Measurements from ENCODE around the gene MBD3L5.

Gene MBD3L5

DNA sequence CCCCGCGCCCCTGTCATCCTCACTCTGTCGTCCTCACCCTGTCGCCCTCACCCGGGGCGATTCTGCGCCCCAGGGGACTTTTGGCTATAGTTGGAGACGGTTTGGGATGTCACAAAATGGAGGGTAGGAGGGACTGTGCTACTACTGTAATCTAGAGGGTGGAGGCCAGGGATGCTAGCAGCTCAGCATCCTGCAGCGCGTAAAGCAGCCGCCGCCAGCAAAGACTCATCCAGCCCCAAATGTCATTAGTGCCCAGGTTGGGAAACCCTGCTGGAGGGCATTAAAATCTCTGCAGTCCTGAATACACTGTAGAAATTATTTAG, 39.5 kb downstream of the MBD3L5 start:
- peak; percentile 21 for DNase-seq (ENCODE audit: low read depth)
- TF ChIP-seq, protein P1, sequence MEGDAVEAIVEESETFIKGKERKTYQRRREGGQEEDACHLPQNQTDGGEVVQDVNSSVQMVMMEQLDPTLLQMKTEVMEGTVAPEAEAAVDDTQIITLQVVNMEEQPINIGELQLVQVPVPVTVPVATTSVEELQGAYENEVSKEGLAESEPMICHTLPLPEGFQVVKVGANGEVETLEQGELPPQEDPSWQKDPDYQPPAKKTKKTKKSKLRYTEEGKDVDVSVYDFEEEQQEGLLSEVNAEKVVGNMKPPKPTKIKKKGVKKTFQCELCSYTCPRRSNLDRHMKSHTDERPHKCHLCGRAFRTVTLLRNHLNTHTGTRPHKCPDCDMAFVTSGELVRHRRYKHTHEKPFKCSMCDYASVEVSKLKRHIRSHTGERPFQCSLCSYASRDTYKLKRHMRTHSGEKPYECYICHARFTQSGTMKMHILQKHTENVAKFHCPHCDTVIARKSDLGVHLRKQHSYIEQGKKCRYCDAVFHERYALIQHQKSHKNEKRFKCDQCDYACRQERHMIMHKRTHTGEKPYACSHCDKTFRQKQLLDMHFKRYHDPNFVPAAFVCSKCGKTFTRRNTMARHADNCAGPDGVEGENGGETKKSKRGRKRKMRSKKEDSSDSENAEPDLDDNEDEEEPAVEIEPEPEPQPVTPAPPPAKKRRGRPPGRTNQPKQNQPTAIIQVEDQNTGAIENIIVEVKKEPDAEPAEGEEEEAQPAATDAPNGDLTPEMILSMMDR (conservative IDR thresholded peaks at IDR 0.05; ENCODE audit: low read depth, low read length) = no peak
- peak overlapping the region; percentile 92 for H3K4me3 ChIP-seq (ENCODE audit: low read depth, low read length)

DNA sequence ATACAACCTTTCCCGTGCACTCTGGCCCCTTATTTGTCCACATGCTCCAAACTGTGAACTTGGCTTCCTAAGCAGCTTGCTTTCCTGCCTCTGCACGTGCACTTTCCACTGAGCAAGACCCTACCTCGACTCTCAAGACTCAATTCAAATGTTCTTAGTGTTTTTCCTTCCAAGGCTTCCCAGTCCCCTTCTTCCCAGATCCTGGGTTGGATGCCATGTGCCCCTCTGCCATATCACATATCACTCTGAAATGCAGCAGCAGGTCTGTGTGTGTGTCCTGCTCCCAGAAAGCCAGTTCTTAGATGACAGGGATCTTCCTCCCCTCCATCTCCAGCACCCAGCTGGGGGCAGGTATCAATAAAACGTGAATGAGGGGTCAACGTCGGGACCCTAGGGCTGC, 42.2 kb downstream of the MBD3L5 start:
- DNase-seq (ENCODE audit: low read depth) = no peak
- TF ChIP-seq, protein P1 (conservative IDR thresholded peaks at IDR 0.05; ENCODE audit: low read depth, low read length) = no peak
- no peak overlapping the region for H3K4me3 ChIP-seq (ENCODE audit: low read depth, low read length)

DNA sequence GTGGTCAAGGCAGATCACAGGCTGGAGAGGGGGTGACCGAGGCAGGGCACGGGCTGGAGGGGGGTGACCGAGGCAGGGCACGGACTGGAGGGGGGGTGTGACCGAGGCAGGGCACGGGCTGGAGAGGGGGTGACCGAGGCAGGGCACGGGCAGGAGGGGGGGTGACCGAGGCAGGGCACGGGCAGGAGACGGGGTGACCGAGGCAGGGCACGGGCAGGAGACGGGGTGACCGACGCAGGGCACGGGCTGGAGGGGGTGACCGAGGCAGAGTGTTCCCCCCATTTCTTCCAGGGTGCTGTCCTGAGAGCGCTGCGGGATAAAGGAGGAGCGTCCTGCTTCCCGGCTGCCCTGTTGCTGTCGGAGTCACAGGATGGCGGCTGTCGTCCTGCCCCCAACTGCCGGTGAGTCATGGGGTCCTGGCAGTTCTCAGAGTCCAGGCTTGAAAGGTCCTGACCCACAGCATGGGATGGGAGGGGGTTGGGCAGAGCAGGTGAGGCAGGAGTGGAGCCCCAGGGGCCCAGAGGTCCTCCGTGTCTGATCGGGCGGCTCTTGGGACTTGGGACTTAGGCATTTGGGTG, 44.4 kb downstream of the MBD3L5 start:
- no peak overlapping the region for H3K4me3 ChIP-seq (ENCODE audit: low read depth, low read length)
- TF ChIP-seq, protein P1 (conservative IDR thresholded peaks at IDR 0.05; ENCODE audit: low read depth, low read length) = no peak
- no peak for DNase-seq (ENCODE audit: low read depth)

DNA sequence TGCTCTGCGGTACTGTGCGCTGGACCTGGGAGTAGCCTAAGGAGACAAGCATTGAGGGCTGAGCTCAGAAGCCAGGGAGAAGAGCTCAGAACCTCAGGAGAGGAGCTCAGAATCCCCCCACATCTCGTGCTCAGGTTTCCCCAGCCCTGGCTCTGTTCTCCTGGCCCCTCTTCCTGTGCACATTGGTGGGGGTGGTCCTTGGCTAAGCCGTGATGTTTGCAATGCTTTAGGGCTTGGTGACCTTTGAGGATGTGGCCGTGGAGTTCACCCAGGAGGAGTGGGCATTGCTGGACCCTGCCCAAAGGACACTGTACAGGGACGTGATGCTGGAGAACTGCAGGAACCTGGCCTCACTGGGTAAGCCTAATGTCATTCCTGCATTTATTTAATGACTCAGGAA, 45.8 kb downstream of the MBD3L5 start:
- TF ChIP-seq, protein P1 (conservative IDR thresholded peaks at IDR 0.05; ENCODE audit: low read depth, low read length) = no peak
- H3K4me3 ChIP-seq (ENCODE audit: low read depth, low read length) = no peak overlapping the region
- DNase-seq (ENCODE audit: low read depth) = no peak

DNA sequence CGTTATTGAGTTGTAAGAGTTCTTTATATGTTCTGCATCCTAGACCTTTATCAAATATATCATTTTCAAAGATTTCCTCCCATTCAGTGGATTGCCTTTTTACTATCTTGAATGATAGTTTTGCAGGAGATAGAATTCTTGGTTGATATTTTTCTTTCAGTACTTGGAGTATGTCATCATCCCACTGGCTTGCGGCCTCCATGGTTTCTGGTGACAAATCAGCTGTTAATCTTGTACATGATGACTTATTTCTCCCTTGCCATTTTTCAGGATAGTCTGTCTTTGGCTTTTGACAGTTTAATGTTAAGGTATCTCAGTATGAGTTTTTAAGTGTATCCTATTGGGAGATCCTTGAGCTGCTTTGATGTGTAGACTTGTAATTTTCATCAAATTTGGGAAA, 47.6 kb downstream of the MBD3L5 start:
- H3K4me3 ChIP-seq (ENCODE audit: low read depth, low read length) = no peak overlapping the region
- TF ChIP-seq, protein P1 (conservative IDR thresholded peaks at IDR 0.05; ENCODE audit: low read depth, low read length) = no peak
- no peak for DNase-seq (ENCODE audit: low read depth)

Measured in choroid plexus epithelial cell (primary cell).